Pancreas (tissue), 10 donors: ENCODE data around the gene EPHA10. TPM values are rescaled to one million over a fixed set of nuclear protein-coding genes. Genes with fewer than 3 reads are reported as not detected.
A peak's percentile ranks its signal among the peaks of the same experiment; 100 is the strongest.

ENCODE experiments used
- ATAC-seq, 4 donors: fragments of 200-7000 bp; cut with Tn5 transposase; one replicate each; pipeline versions ENCODE4 v1.8.0 to v1.9.1; 2020; ENCODE audit warnings: mild to moderate bottlenecking in 4 of 4, moderate library complexity in 4 of 4
- DNase-seq, 6 donors: peaks; one replicate each; pipeline ENCODE4 v3.0.0-alpha.2; 2020
- FAIRE-seq: peaks from 2 replicates; lab custom pipeline; 2012; peaks lifted over from hg19 to GRCh38; lab: Jason Lieb, UNC
- H3K27ac ChIP-seq, 4 donors: fragments of 200-600 bp; sonication (generic); 1 replicate in 3 of 4; 2 replicates in 1 of 4; pipeline versions ENCODE4 v1.5.0 to v1.8.0; 2020
- H3K27me3 ChIP-seq, 4 donors: fragments of 200-600 bp; one replicate each; pipeline ENCODE4 v1.8.0; 2021
- H3K36me3 ChIP-seq, 3 donors: fragments of 200-600 bp; sonication (generic) in 1 of 3; one replicate each; pipeline versions ENCODE4 v1.5.0 to v1.8.0; 2020 to 2021
- H3K4me1 ChIP-seq, 3 donors: fragments of 200-600 bp; one replicate each; pipeline ENCODE4 v1.8.0; 2021
- H3K4me3 ChIP-seq, 4 donors: fragments of 200-600 bp; sonication (generic) in 2 of 4; one replicate each; pipeline versions ENCODE4 v1.5.0 to v1.8.0; 2020 to 2021
- H3K9me3 ChIP-seq, 4 donors: fragments of 200-600 bp; one replicate each; pipeline ENCODE4 v1.8.0; 2021
- CTCF ChIP-seq, 4 donors: fragments of 200-600 bp; sonication (generic) in 3 of 4; IDR thresholded peaks; one replicate each; pipeline versions ENCODE4 v1.5.0 to v1.8.0; 2021; ENCODE audit warnings: antibody characterized with exemption in 4 of 4
- WGBS, 2 donors: extraction: QIAGEN DNeasy Blood & Tissue Kit; methylation state at CpG; one replicate each; pipeline ENCODE4 v1.1.7; 2013; 5-methylcytosine and 5-hydroxymethylcytosine counted together
- intact Hi-C, 3 donors: fragments of 100-400 bp; cut with DNase I; formaldehyde crosslinking; loops; one replicate each; pipeline versions ENCODE4 v1.11.1 to v1.14.2; 2022
- polyA plus RNA-seq, 2 donors: library from polyadenylated mRNA; stranded (reverse); fragments of 200-250 nt; gene quantifications; one replicate each; pipeline ENCODE4 v1.2.3, GENCODE V29; 2013
- total RNA-seq, 6 donors: library from RNA; stranded (reverse); fragmentation: NEBNext Ultra II Directional in 4 of 6; extraction: Animal tissue kit (Norgen Biotek cat#: 25700) in 4 of 6; gene quantifications; one replicate each; pipeline versions ENCODE4 v1.2.1 to v1.2.4, GENCODE V29; 2021 to 2023
- donor health status: healthy with polysubstance abuse.
- donor health status: DM: no; HTN: no; CAD: no; lungs with moderate emphysema.
- donor health status: DM: no; HTN: no; CAD: no.
- donor health status: control.
- donor health status: control.
- donor health status: Bipolar disorder and iron deficiency.
- donor health status: DM: yes; HTN: yes; CAD: no.
- donor health status: DM: no; HTN: no; CAD: no.
- donor health status: DM: no; HTN: no; CAD: no.
- donor health status: DM: yes; HTN: yes; CAD: no.

EPHA10 gene
- total and polyA plus RNA-seq, 8 donors, result 1.7 to 3.8 (median 2.2) TPM

DNA sequence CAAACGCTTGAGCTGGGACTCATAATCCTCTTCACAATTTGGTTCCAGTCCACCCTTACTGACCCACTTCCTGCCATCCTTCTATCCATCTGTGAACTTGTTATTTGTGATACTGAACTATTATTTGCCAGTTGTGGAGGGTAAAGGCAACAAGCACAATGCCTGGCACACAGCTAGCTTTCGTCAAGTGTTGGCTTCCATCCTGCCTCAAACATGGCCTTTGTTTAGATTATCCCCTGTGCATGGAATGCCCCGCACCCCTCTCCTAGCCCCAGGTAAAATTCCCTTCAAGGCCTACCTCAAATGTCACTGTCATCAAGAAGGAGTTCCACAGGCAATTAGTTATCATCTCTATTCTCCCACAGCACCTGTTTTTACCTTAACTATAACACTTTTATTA lies 84.0 kb downstream of the EPHA10 start:
- Histone ChIP-seq H3K4me3 (no peak overlapping the region), H3K27ac (no peak overlapping the region), H3K9me3 (no peaks in the 10 kb centered on the region), H3K36me3 (peaks cover 0 to 7% (median 7%) of the 10 kb centered on the region in 3 donors), H3K27me3 (no peaks in the 10 kb centered on the region), H3K4me1 (no peaks in the 10 kb centered on the region)
- WGBS, 2 donors, result 75 to 83% methylated on average over 3 of the region's 3 CpGs
- TF ChIP-seq CTCF (IDR thresholded peaks at IDR 0.05), result no peak
- intact Hi-C loops, result loop anchor here in 2 of 3 donors (5.0 to 10.0 kb wide), 3 partner anchors 79 to 226 kb away; no protein-coding TSS in a partner anchor
- DNase-seq, result no peak
- no peak for ATAC-seq
- no peak for FAIRE-seq

DNA sequence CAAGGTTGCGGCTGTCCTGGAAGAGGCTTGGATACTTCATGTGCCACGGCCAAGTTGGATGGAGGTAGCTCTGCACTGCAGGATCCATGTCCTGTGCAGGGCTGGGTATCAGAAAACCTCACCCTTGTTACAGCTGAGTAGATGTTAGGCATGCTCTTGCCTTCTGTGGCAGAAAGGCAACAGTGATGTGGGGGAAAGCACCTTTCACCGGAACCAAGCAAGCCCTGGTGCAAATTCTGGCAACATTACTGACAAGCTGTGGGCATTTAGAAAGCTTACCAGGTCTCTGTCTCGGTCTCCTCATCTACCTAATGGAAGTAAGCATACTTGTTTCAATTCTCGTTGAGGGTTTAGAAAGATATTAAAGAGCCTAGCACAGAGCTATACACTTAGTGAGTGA lies 87.1 kb downstream of the EPHA10 start:
- H3K4me3 ChIP-seq, result no peak overlapping the region
- WGBS, 2 donors, result 58 to 62% methylated on average over 5 of the region's 5 CpGs
- ATAC-seq, result no peak
- no peaks in the 10 kb centered on the region for H3K36me3 ChIP-seq
- no peaks in the 10 kb centered on the region for H3K27me3 ChIP-seq
- H3K4me1 ChIP-seq, result no peaks in the 10 kb centered on the region
- intact Hi-C loops, result no loop called here
- no peak for TF ChIP-seq CTCF (IDR thresholded peaks at IDR 0.05)
- DNase-seq, result no peak
- H3K9me3 ChIP-seq, result no peaks in the 10 kb centered on the region
- no peak overlapping the region for H3K27ac ChIP-seq
- no peak for FAIRE-seq

DNA sequence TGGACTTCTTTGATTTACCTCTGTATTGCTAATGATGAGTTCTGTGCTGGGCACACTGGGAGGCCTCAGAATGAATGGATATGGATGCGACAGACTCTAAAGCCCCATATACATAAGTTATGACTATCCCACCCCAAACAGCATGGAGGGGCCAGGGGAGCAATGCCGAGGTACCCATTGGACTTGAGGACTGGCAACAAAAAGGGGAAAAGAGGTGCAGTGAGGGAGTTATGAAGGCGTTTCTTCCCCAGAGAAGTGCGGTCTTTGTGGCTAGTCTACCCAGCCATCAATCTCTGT lies 87.8 kb downstream of the EPHA10 start:
- intact Hi-C loops, result no loop called here
- Histone ChIP-seq H3K4me1 (no peaks in the 10 kb centered on the region), H3K27ac (no peak overlapping the region), H3K4me3 (no peak overlapping the region), H3K27me3 (no peaks in the 10 kb centered on the region), H3K36me3 (no peaks in the 10 kb centered on the region), H3K9me3 (no peaks in the 10 kb centered on the region)
- ATAC-seq (no peak), DNase-seq (no peak), FAIRE-seq (no peak)
- 46 to 50% methylated on average over 4 of the region's 4 CpGs for WGBS, 2 donors
- no peak for TF ChIP-seq CTCF (IDR thresholded peaks at IDR 0.05)

DNA sequence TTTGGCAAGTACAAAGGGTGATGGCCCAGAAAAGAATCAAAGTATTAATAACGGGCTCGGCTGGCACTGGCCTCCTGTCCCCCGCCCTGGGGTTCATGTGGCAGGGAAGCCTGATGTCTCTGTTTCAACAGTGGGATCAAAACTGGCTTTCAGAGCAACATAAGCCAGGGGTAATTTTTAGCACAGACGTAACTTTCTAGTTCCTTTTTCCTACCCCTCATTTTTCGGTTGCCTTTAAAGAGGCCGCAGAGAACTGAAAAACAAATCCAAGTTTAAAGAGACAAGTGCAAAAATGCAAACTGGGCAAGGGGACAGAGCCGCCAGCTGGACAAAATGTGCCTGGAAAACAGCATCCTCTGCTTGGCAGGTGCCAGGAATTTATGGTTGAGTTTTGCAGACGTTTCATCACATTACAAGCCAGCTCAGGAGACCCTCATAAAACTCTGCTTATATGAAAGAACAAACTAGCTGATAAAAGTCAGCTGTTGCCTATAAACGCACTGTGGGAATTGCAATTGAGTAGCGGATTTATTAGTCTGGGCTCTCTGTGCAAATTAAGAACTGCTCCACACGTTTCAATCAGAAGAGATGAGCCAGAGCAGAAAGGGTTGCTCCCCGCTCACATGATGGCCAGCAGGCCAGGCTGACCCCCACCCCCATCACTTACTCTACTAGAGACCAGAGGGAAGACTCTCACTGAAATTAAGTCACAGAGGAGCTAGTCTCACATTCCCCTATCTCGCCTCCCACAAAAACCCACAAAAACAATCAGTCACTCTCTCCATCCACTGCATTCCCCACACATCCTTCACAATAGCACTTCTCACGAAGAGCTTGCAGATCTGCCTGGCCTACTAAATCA lies 88.4 kb downstream of the EPHA10 start:
- DNase-seq (peak in 1 of 6 donors; percentile 7), ATAC-seq (peak in 1 of 4 donors; percentile 17), FAIRE-seq (no peak)
- no peaks in the 10 kb centered on the region for H3K9me3 ChIP-seq
- H3K36me3 ChIP-seq, result no peaks in the 10 kb centered on the region
- H3K4me3 ChIP-seq, result no peak overlapping the region
- intact Hi-C loops, result no loop called here
- no peaks in the 10 kb centered on the region for H3K4me1 ChIP-seq
- no peaks in the 10 kb centered on the region for H3K27me3 ChIP-seq
- WGBS, 2 donors, result 45 to 57% methylated on average over 14 of the region's 14 CpGs
- TF ChIP-seq CTCF (IDR thresholded peaks at IDR 0.05), result no peak
- no peak overlapping the region for H3K27ac ChIP-seq

DNA sequence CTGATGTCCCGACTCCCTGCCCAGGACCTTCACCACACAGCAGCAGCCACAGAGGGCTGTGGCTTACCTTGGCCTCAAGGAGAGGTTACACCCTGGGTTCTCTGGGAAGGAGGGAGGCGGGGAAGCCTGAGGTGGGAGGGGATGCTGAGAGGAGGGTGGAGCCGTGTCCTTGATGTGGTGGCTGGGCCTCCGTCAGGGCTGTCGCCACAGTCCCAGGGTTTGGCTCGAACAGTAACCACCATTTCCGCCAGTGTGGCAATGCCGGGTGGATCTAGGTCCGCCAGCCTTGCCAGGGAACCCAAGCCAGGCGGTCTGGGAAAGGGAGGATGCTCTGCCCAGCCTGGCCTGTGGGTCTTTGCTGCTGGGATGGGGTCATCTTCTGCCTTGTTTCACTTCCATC lies 91.0 kb downstream of the EPHA10 start:
- H3K4me1 ChIP-seq, result no peaks in the 10 kb centered on the region
- intact Hi-C loops, result no loop called here
- no peaks in the 10 kb centered on the region for H3K27me3 ChIP-seq
- TF ChIP-seq CTCF (IDR thresholded peaks at IDR 0.05), result no peak
- ATAC-seq (no peak), FAIRE-seq (no peak), DNase-seq (peak in 1 of 6 donors; percentile 22)
- H3K36me3 ChIP-seq, result no peaks in the 10 kb centered on the region
- no peak overlapping the region for H3K27ac ChIP-seq
- H3K9me3 ChIP-seq, result no peaks in the 10 kb centered on the region
- WGBS, 2 donors, result 38 to 43% methylated on average over 10 of the region's 10 CpGs
- H3K4me3 ChIP-seq, result no peak overlapping the region
